HG03342 (cell line): ENCODE data around the gene JMJD1C.
"Not testable (repeated sequence)": the region's sequence is repeated elsewhere in the genome, so short reads cannot be mapped to it uniquely, and the experiment has no call there.

Experiments
- ATAC-seq: cut with Tn5 transposase; IDR thresholded peaks from one replicate; pipeline ENCODE4 v1.9.1; 2021; ENCODE audit warnings: mild to moderate bottlenecking, moderate library complexity; ENCODE audit not compliant: unreplicated experiment

The JMJD1C gene

DNA sequence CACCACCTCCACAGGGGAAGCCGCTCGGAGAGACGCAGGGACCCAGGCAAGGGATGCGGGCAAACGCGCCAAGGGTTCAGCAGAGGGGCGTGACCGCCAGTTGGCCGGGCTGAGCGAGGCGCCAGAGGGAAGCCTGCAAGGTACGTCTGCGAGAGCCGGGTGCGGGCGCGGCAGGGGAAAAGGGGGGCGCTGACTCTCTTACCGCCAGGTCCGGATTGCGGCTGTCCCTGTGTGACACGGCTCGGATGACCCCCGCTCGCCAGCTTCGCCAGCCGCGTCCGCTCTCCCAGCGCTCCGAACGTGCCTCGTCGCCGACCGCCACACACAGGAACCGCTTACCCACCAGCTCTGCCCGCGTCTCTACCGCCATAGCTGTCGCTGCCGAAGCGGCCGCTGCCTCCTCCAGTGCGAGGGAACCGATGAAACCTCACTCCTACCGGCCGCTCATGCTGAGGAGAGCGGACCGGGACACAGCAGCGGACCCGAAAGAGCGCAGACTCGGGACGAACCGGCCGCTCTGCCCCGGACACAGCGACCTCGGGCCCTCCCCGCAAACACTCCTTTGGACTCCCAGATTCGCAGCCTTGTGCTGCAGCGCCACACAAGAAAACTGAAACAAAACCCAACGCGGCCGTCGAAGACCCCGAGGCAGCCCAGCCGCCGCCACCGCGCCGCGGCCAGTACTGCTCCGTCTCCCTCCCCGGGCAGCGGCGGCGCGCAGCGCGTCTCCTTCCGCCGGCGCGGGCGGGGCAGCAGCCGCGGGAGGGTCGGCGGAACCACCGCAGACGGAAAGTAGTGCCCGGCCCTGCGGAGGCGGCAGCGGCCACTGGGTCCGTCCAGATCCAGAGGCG is at the start of gene JMJD1C:
Gene JMJD1C (minus strand): TSS at position 685 of the 851 bp plus-strand sequence. CDS start 315 bp downstream, at position 370.
- ATAC-seq = peak; percentile 62

DNA sequence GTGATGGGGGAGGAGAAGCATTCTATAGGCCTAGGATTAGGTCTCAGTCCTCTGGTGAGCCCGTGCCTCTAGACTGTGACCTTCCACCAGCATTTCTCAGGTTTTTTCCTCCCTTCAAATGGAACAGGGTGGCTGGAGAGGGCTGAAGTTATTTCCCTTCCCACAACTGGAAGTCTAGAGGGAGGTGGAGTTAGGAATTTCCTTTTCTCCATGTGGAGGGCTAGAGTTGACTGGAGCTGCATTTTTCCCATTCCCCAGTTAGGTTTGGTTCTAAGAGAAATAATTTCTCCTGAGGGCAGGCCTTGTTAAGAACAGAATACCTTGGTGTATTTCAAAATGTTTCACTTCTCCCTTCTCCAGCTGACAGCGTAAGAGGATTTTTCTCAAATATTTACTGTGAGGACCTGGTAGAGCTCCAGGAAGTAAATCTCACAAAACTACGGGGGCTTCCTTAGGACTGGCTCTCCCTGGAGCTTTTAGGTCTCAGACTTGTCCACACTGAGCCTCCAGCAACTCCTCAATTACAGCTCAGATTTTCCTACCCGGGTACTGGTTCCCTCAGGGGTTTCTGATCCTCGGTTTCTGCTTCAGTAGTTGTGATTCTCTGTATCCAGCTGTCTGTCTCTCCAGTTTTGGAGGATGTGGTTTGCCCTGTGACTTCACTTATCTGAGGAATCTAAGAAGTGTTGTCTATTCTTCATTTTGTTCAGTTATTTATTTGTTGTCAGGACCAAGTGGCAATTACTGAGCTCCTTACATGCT is 49.4 kb upstream of the JMJD1C start:
- ATAC-seq = peak; percentile 56

DNA sequence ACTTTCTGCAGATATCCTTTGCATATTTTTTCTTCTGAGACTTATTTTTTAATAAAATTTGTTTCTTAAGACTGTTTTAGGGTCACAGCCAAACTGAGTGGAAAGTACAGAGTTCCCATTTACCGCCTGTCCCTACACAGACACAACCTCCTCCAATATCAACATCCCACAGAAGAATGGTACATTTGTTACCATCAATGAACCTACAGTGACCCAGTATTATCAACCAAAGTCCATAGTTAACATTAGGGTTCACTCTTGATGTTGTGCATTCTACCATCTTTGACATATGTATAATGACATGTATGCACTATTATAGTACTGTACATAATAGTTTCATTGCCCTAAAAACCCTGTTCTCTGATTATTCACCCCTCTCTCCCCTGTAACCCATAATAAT is 40.8 kb upstream of the JMJD1C start:
- no peak for ATAC-seq

DNA sequence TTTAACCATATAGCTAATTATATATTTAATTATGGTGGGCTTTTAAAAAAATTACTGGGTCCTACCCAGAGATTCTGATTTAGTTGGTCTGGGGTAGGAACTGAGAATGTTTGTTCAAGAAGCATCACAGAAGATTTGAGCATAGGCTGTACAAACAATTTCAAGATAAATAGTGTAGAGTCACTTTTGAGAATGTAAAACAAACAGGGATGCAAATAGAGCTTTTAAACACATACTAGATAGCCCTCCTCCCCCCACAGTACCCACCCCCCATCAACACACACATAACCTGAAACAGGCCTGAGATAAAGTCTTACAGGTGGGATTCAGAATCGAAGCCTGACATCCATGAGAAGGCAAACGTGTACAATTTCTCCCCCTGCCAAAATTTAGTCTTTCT is 39.8 kb upstream of the JMJD1C start:
- no peak for ATAC-seq

DNA sequence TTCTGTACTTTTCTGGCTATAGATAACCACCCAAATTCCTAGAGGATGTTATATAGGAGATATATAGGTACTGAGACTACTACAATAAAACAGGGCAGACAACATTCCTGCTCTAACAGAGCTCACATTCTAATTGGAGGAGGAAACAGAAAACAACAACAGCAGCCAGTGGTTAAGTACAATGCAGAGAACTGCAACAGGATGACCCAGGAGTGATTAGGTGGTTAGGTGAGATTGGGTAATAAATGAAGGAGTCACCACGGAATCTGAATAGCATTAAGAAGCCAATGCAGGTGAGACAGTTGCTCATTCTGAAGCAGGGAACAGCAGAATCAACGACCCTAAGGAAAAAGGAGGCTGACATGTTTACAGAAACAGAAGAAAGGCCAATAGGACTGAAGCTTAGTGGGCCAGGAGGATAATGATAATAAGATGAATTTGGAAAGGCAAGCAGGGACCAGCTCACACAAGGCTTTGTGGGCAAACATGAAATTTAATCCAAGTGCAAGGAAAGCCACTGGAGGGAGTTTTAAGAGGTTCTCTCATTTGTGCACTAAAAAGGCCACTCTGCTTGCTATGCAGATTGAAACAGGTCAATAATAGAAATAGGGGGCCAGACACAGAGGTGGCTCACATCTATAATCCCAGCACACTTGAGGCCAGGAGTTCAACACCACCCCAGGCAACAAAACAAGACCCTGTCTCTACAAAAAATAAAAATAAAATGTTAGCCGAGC is 38.5 kb upstream of the JMJD1C start:
- ATAC-seq = no peak

- ATAC-seq = no peak
These were observed 37.6 kb upstream of the JMJD1C start for GRCh38 chr10:63503395-63503794.

DNA sequence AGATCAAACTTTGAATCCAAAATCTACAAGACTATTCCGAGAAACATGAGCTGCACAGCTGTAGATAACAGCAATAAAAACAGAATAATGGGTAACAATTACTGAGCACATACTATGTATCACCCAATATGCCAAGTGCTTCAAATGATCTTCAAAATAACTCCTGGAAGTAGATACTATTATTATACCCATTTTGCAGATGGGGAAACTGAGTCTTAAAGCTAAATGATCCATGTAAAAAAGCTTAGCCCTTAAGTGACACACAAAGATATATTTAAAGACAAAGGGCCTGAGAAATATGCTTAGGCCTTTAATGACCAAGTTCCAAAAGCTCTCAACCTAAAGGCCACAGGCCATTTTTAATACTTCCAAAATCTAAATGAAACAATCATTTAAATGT is 37.1 kb upstream of the JMJD1C start:
- ATAC-seq = no peak

GRCh38 chr10:63501954-63502353 is 36.2 kb upstream of the JMJD1C start:
- no peak for ATAC-seq

DNA sequence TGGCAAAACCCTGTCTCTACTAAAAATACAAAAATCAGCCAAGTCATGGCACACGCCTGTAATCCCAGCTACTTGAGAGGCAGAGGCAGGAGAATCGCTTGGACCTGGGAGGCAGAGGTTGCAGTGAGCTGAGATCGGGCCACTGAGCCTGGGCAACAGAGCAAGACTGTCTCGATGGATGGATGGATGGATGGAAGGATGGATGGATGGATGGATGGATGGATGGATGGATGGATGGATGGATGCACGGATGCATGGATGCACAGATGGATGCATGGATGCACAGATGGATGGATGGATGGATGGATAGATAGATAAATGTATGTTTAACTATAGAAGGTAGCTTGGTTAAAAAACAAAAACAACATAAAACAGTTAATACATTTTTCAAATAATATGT is 34.8 kb upstream of the JMJD1C start:
- not testable (repeated sequence) for ATAC-seq

DNA sequence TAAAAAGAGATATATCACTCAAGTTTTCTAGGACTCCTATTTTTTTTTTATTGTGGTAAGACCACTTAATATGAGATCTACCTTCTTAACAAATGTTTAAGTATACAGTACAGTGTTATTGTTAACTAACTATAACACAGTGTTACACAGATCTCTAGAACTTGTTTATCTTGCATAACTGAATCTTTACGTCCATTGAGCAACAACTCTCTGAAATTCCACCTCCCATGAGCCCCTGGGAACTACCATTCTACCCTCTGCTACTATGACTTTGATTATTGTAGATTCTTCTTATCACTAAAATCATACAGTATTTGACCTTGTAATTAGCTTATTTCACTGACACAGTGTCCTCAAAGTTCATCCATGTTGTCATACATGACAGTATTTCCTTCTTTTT is 32.9 kb upstream of the JMJD1C start:
- ATAC-seq = no peak

GRCh38 chr10:63497321-63497720 is 31.5 kb upstream of the JMJD1C start:
- no peak for ATAC-seq

GRCh38 chr10:63496561-63496960 is 30.8 kb upstream of the JMJD1C start:
- ATAC-seq = no peak

DNA sequence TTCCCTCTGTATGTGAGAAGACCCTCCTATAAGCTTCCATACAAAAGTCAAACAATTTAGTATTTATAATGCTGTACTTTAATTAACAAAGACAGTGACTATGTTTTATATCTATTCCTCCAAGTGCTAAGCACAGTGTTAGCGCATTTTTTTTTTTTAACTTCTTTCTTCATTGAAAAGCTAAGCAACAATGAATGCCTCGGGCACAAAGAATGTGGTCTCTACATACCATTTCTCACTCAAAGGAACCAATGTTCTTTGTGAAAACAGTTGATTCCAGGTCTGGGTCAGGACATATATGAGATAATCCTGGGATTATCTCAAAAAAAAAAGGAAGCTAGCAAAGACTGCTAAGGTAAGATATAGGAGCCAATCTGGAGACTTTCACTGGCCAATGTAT is 29.2 kb upstream of the JMJD1C start:
- no peak for ATAC-seq

DNA sequence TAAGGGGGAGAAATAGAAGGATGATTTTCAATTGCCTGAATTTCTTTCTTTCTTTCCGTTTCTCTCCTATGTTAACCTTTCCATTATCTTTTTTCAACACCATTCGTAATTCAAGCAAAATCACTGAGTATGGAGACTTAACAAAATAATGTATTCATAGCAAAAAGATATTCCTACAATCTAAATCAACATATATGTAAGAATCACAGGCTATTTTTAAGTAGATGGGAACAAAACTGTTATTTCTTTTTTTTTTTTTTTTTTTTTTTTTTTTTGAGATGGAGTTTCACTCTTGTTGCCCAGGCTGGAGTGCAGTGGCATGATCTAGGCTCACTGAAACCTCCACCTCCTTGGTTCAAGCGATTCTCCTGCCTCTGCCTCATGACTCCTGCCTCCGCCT is 27.2 kb upstream of the JMJD1C start:
- no peak for ATAC-seq

GRCh38 chr10:63492317-63492690 is 26.5 kb upstream of the JMJD1C start:
- ATAC-seq = not testable (repeated sequence)

GRCh38 chr10:63491588-63492316 is 26.0 kb upstream of the JMJD1C start:
- no peak for ATAC-seq

- ATAC-seq = no peak
These were observed 24.1 kb upstream of the JMJD1C start for GRCh38 chr10:63489838-63490237.

GRCh38 chr10:63487990-63488389 is 22.2 kb upstream of the JMJD1C start:
- no peak for ATAC-seq

GRCh38 chr10:63483983-63484382 is 18.2 kb upstream of the JMJD1C start:
- ATAC-seq = no peak

GRCh38 chr10:63481815-63482421 is 16.1 kb upstream of the JMJD1C start:
- ATAC-seq = no peak
